Midbrain (tissue), 1 donor: ENCODE measurements around the gene PLXNA1.

Source experiments
- DNase-seq: peaks from one replicate; lab custom pipeline; 2025; lab: John Stamatoyannopoulos, UW

The PLXNA1 gene

GRCh38 chr3:126987596-126987995, 4.7 kb downstream of the PLXNA1 start:
- DNase-seq: no peak

GRCh38 chr3:126988451-126989021, 5.6 kb downstream of the PLXNA1 start:
- DNase-seq: no peak

GRCh38 chr3:126989316-126990023, 6.6 kb downstream of the PLXNA1 start:
- no peak for DNase-seq

- DNase-seq: no peak
Measured at GRCh38 chr3:126990024-126990700, 7.2 kb downstream of the PLXNA1 start.

GRCh38 chr3:126990890-126991289, 8.0 kb downstream of the PLXNA1 start:
- no peak for DNase-seq

GRCh38 chr3:126991366-126992200, 8.7 kb downstream of the PLXNA1 start:
- DNase-seq: no peak

- DNase-seq: no peak
Measured at GRCh38 chr3:126992216-126992615, 9.3 kb downstream of the PLXNA1 start.

- DNase-seq: no peak
Measured at GRCh38 chr3:126992776-126993175, 9.9 kb downstream of the PLXNA1 start.

GRCh38 chr3:126993436-126993835, 10.5 kb downstream of the PLXNA1 start:
- DNase-seq: no peak

- DNase-seq: no peak
Measured at GRCh38 chr3:126994661-126995245, 11.8 kb downstream of the PLXNA1 start.

- DNase-seq: no peak
Measured at GRCh38 chr3:126995254-126995780, 12.4 kb downstream of the PLXNA1 start.

- no peak for DNase-seq
Measured at GRCh38 chr3:126995926-126996512, 13.1 kb downstream of the PLXNA1 start.

- no peak for DNase-seq
Measured at GRCh38 chr3:126996905-126997304, 14.0 kb downstream of the PLXNA1 start.

- DNase-seq: no peak
Measured at GRCh38 chr3:126997455-126998038, 14.6 kb downstream of the PLXNA1 start.

- no peak for DNase-seq
Measured at GRCh38 chr3:126998320-126998719, 15.4 kb downstream of the PLXNA1 start.

- no peak for DNase-seq
Measured at GRCh38 chr3:126998728-126999127, 15.8 kb downstream of the PLXNA1 start.

- peak; percentile 74 for DNase-seq
Measured at GRCh38 chr3:126999383-126999782, 16.5 kb downstream of the PLXNA1 start.

- DNase-seq: no peak
Measured at GRCh38 chr3:127000119-127000518, 17.2 kb downstream of the PLXNA1 start.

- DNase-seq: no peak
Measured at GRCh38 chr3:127000761-127001160, 17.8 kb downstream of the PLXNA1 start.

- DNase-seq: no peak
Measured at GRCh38 chr3:127001486-127002194, 18.7 kb downstream of the PLXNA1 start.
